HAP-1 (cell line): ENCODE measurements around the gene CPA1.
"Not testable (repeated sequence)": the region's sequence is repeated elsewhere in the genome, so short reads cannot be mapped to it uniquely, and the experiment has no call there.

Experiments used
- DNase-seq, 2 experiments: peaks; one replicate each; pipeline ENCODE4 v3.0.0-alpha.2; 2016 to 2020; ENCODE audit warnings: low spot score in 2 of 2
- H3K27me3 ChIP-seq: fragments of 250-450 bp; sonication (Bioruptor Pico); 2 replicates; pipeline ENCODE4 v1.5.1; 2020; ENCODE audit warnings: low read depth, mild to moderate bottlenecking, moderate library complexity
- H3K36me3 ChIP-seq: fragments of 250-450 bp; sonication (Bioruptor Pico); replicated peaks from 2 replicates; pipeline ENCODE4 v1.5.1; 2020; ENCODE audit warnings: mild to moderate bottlenecking
- H3K4me1 ChIP-seq: fragments of 250-450 bp; sonication (Bioruptor Pico); 2 replicates; pipeline ENCODE4 v1.5.1; 2020; ENCODE audit warnings: mild to moderate bottlenecking
- H3K4me3 ChIP-seq: fragments of 250-450 bp; sonication (Bioruptor Pico); 2 replicates; pipeline ENCODE4 v1.5.1; 2020; ENCODE audit warnings: mild to moderate bottlenecking, moderate library complexity
- H3K9me3 ChIP-seq: fragments of 250-450 bp; sonication (Bioruptor Pico); 2 replicates; pipeline ENCODE4 v1.5.1; 2020; ENCODE audit warnings: mild to moderate bottlenecking, moderate library complexity
- in situ Hi-C: fragments of 300-500 bp; cut with MboI; formaldehyde crosslinking; loops from 3 replicates; pipeline ENCODE4 v1.14.3; 2020; ENCODE audit warnings: low sequenced_read_pairs, inconsistent platforms, mixed read lengths

CPA1 gene

DNA sequence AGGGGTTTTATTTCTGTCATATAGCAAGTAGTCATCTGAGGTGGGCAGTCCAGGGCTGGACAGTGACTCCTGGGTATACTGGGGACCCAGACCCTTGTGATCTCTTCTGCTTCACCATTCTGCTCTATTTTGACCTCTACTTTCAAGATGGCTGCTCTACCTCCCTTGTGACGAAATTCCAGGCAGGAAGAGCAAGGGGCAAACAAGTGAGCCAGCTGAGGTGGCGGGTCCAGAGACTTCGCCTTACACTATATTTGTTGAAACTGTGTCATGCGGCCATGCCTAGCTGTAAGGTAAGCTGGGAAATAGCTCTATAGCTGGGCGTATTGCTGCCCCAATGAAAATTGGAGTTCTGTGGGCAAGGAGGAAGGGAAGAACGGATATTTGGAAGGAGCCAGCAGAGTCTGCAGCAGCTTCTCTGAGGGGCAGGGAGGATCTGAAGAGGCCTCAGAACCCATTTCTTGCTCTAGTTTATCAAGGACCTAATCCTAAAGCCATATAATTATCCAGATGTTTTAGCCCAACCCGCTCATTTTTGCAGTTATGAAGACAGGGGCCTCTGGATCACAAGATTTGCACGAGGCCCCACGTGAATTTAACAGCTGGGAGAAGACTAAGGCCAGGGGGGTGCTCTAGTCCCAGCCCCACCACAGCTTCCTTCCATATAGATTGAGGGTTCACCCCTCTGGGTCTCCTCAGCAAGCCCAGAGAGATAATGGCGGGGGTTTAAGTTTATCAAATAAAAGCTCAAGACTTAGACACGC lies 7.7 kb upstream of the CPA1 start:
- H3K4me3 ChIP-seq = no peak overlapping the region
- no peak for DNase-seq
- H3K4me1 ChIP-seq = peaks cover 6% of the 10 kb centered on the region
- no peaks in the 10 kb centered on the region for H3K27me3 ChIP-seq
- in situ Hi-C loops = no loop called here
- H3K36me3 ChIP-seq = no peaks in the 10 kb centered on the region
- no peaks in the 10 kb centered on the region for H3K9me3 ChIP-seq

DNA sequence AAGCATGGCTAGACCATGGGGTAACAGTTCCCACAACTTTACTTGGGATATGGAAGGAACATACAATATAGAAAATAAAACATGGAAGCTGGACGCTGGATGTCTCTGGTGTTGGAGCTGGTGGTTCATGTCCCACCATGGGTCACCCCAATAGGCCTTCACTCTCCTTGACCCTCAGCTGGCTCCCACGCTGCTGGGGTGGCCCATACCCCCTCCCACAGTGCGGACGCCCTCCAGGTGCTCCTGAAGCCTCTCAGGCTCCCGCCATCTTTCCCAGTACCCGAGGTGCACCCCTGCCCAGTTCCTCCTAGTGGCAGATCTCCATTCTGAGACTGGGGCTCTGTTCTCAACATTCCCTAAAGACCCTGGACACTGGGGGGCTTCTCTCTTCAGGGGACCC lies 5.8 kb upstream of the CPA1 start:
- no peaks in the 10 kb centered on the region for H3K36me3 ChIP-seq
- no peak for DNase-seq
- no peaks in the 10 kb centered on the region for H3K9me3 ChIP-seq
- no peaks in the 10 kb centered on the region for H3K27me3 ChIP-seq
- H3K4me1 ChIP-seq = peaks cover 6% of the 10 kb centered on the region
- in situ Hi-C loops = no loop called here
- no peak overlapping the region for H3K4me3 ChIP-seq

DNA sequence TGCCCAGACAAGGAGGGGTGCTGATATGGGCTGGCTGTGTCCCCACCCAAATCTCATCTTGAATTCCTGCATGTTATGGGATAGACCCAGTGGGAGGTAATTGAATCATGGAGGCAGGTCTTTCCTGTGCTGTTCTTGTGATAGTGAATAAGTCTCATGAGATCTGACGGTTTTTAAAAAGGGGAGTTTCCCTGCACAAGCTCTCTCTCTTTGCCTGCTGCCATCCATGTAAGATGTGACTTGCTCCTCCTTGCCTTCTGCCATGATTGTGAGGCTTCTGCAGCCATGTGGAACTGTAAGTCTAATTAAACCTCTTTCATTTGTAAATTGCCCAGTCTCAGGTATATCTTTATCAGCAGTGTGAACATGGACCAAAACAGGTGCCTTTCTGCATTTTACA lies 3.8 kb upstream of the CPA1 start:
- H3K9me3 ChIP-seq, DNase-seq, H3K4me1 ChIP-seq, H3K27me3 ChIP-seq, H3K4me3 ChIP-seq, H3K36me3 ChIP-seq, in situ Hi-C loops: not testable (repeated sequence)

DNA sequence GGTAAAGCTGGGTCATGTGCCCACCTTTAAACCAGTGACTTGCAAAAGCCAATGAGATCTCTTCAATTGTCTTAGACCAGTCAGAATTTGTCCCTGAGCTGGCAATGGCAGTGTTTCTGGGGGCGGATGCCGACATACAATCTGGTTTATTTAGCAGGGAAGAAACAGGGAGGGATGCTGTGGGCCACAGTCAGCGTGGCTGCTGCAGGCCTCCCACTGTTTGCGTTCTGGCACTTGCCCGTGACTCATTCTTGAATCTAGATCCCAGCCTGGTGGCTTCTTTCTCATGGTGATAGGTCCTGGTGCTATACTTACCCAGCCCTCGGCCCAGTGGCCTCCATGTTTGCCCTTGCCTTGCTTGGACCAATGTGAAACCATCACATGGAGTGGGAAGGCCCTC lies 3.1 kb upstream of the CPA1 start:
- Histone ChIP-seq H3K4me1 (peaks cover 6% of the 10 kb centered on the region), H3K27me3 (no peaks in the 10 kb centered on the region), H3K9me3 (no peaks in the 10 kb centered on the region), H3K36me3 (no peaks in the 10 kb centered on the region), H3K4me3 (no peak overlapping the region)
- in situ Hi-C loops = no loop called here
- DNase-seq = no peak

DNA sequence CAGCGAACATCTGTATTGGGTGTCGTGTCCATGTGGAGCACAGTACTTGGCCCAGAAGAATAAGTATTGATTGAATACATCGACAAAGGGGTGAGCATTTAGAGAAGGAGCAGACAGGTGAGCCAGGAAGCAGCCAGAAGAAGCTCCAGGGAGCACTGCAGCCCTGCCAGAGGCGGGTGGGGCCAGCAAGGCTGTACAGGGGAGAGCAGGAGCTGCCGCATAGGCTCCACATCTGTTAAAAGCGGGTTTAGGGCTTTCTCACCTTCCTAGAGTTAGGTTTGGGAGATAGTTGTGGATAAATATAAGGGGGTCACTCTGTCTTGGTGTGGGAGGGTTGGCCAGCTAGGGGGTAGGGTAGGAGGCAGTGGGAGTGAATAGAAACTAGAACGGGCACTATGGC lies 1.3 kb upstream of the CPA1 start:
- H3K4me1 ChIP-seq = no peaks in the 10 kb centered on the region
- DNase-seq = no peak
- H3K4me3 ChIP-seq = no peak overlapping the region
- H3K36me3 ChIP-seq = no peaks in the 10 kb centered on the region
- H3K9me3 ChIP-seq = no peaks in the 10 kb centered on the region
- H3K27me3 ChIP-seq = no peaks in the 10 kb centered on the region
- in situ Hi-C loops = no loop called here

DNA sequence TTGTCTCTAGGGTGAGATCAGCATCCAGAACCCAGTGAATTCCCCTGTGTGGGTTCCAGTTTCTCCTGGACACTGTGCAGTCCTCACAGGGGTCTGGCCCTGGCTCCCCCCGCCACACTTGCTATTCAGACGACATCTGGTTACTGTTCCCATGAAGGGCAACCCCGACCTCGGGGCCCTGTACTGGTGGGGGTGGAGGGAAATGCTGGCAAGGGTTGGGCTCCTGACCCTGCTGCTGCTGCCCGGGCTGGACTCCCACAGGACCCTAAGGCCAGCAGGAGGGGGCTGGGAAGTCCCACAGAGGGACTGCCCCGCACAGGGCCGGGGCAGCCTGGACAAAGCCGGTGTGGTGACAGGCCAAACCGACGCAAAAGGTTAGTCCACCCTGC lies 768 bp upstream of the CPA1 start:
- H3K9me3 ChIP-seq = no peaks in the 10 kb centered on the region

DNA sequence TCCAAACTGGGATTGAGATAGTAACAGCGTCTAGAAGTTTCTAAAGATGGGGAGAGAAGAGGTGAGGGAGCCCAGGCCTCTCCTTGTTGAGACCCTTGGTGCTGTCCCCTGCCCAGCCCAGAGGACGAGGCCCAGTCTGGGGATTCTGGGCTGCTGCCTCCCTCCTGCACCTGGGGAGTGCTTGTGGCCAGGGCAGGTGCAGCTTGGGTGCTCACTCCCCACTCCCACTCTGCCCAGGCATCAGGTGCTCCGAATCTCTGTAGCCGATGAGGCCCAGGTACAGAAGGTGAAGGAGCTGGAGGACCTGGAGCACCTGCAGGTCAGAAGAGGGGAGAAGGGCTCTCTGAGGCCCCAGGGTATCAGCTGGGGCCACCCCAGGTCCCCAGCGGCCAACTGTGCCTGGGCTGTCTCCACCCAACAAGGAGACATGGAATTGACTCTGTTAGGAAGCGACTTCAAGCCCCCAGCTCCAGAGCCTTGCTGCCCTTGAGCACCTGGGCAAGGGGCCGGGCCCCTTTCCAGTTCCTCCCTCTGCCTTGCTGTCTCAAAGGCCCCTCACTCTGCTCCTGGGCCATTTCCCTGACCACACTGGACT lies 664 bp downstream of the CPA1 start:
- in situ Hi-C loops = no loop called here

More for the DNA sequence above, 768 bp upstream of the CPA1 start:
- H3K27me3 ChIP-seq = no peaks in the 10 kb centered on the region
- in situ Hi-C loops = no loop called here
- H3K4me3 ChIP-seq = no peak overlapping the region
- DNase-seq = no peak
- H3K4me1 ChIP-seq = no peaks in the 10 kb centered on the region
- H3K36me3 ChIP-seq = no peaks in the 10 kb centered on the region

DNA sequence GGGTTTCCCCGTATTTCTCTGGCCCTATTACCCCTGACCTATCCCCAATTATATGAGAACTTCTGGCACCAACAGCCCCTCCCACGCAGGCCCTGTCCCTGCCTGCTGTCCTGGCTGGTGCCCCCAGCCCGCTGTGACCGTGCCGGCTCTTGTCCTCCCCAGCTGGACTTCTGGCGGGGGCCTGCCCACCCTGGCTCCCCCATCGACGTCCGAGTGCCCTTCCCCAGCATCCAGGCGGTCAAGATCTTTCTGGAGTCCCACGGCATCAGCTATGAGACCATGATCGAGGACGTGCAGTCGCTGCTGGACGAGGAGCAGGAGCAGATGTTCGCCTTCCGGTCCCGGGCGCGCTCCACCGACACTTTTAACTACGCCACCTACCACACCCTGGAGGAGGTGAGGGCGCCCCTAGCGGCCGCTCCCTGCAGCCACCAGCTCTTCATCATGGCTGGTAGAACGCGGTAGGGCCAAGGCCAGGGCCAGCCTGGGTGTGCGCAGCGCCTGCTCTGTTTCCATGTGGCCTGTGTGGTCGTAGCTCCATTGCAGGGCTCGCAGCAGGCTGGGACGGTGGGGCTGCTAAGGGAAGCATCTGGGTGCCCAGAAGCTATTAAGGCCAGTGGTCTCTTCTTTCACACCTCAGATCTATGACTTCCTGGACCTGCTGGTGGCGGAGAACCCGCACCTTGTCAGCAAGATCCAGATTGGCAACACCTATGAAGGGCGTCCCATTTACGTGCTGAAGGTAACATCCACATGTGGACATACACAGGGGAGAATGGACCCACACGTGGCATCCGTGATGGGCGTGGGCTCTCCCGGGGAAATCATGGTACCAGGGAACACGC lies 1.4 kb downstream of the CPA1 start:
- H3K9me3 ChIP-seq = no peaks in the 10 kb centered on the region
- H3K4me1 ChIP-seq = no peaks in the 10 kb centered on the region
- H3K36me3 ChIP-seq = no peaks in the 10 kb centered on the region
- no peak overlapping the region for H3K4me3 ChIP-seq
- H3K27me3 ChIP-seq = no peaks in the 10 kb centered on the region
- no peak for DNase-seq
- in situ Hi-C loops = no loop called here

More for the DNA sequence above, 664 bp downstream of the CPA1 start:
- no peak overlapping the region for H3K4me3 ChIP-seq
- no peaks in the 10 kb centered on the region for H3K4me1 ChIP-seq
- no peaks in the 10 kb centered on the region for H3K36me3 ChIP-seq
- DNase-seq = no peak
- no peaks in the 10 kb centered on the region for H3K27me3 ChIP-seq
- no peaks in the 10 kb centered on the region for H3K9me3 ChIP-seq

DNA sequence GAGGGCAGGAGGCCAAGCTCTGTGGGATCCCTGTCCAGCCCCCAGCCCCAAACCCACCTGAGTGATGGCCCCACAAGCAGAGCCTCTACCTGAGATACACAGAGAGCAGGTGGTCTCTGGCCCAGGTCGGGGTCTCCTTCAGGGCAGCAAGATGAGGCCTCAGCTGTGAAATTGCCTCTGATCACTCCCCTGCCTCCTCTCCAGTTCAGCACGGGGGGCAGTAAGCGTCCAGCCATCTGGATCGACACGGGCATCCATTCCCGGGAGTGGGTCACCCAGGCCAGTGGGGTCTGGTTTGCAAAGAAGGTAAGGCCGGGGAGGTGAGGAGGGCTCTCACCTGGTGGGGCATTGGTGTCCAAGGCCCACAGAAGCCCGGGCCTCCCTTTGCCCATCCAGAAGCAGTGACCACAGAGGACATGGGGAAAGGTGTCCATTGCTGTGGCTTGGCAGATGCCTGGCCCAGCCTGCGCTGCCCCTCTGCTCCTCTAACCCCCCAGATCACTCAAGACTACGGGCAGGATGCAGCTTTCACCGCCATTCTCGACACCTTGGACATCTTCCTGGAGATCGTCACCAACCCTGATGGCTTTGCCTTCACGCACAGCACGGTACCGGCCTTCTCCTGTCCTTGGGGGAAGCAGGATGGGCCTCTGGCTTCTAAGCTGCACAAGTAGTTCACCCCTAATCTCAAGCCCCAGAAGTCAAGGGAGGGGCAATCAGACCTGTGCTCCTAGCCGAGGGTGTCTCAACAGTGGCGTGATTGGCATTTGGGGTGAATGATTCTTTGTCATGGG lies 3.1 kb downstream of the CPA1 start:
- in situ Hi-C loops = no loop called here
- no peak for DNase-seq
- no peak overlapping the region for H3K4me3 ChIP-seq

DNA sequence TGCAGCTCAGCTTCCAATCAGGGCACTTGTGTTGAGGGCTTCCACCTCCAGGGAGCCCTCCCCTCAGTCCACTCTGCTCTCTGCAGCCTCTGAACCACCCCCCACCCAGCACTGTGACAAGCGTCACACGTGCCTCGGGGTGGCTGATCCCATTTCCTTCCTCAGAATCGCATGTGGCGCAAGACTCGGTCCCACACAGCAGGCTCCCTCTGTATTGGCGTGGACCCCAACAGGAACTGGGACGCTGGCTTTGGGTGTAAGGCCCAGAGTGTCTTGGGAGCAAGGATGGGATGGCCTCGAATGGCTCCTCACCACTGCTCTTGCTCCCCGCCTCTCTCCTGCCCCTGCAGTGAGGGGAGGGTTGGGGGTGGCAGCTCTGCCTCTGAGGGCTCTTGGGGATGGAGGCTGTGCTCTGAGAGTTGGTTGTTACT lies 4.1 kb downstream of the CPA1 start:
- Histone ChIP-seq H3K27me3 (no peaks in the 10 kb centered on the region), H3K36me3 (no peaks in the 10 kb centered on the region), H3K4me3 (no peak overlapping the region), H3K9me3 (no peaks in the 10 kb centered on the region), H3K4me1 (no peaks in the 10 kb centered on the region)
- in situ Hi-C loops = no loop called here
- no peak for DNase-seq

More for the DNA sequence above, 3.1 kb downstream of the CPA1 start:
- Histone ChIP-seq H3K9me3 (no peaks in the 10 kb centered on the region), H3K4me1 (no peaks in the 10 kb centered on the region), H3K36me3 (no peaks in the 10 kb centered on the region), H3K27me3 (no peaks in the 10 kb centered on the region)

DNA sequence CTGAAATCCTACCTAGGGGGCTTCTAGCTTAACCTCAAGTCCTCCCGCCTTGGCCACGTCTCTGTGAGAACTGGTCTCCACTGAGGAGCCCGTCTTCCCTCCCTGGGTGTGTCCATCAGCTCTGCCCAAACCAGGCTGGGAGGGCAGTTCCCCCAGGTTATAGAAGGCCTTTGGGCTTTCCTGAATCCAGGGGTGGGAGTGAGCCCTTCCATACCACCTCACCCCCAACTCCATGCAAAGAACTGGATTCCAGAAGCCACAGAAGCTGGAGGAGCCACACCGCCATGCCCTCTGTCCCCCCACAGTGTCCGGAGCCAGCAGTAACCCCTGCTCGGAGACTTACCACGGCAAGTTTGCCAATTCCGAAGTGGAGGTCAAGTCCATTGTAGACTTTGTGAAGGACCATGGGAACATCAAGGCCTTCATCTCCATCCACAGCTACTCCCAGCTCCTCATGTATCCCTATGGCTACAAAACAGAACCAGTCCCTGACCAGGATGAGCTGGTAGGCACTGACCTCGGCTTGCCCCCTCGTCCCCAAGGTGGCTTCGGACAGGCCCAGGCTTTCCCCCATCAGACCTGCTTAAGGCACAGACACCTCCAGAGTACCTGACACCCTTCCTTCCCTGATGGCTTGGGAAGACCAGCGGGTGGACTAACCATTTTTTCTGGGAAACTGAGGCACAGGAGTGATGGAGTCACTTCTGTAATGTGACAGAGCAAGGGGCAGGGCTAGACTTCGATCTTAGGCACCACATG lies 4.7 kb downstream of the CPA1 start:
- in situ Hi-C loops = no loop called here
- H3K9me3 ChIP-seq = no peaks in the 10 kb centered on the region
- DNase-seq = no peak
- no peak overlapping the region for H3K4me3 ChIP-seq
- H3K27me3 ChIP-seq = no peaks in the 10 kb centered on the region
- no peaks in the 10 kb centered on the region for H3K36me3 ChIP-seq
- no peaks in the 10 kb centered on the region for H3K4me1 ChIP-seq

DNA sequence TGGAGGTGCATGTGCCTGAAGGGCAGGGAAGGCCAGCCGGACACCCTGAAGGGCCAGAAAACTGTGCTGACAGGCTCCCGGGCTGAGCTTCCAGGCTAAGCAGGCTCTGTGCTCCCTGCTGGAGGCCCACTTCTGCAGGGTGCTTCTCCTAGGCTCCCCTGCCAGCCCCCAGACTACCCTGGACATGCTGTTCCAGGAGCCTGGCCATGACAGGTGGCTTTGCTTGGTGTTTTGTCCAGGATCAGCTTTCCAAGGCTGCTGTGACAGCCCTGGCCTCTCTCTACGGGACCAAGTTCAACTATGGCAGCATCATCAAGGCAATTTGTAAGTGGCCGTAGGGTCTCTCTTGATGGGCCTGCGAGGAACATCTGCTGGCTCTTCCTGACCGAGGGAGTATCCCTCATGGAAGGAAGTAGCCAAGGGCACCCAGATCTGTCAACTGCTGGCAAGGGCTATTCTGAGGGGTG lies 5.3 kb downstream of the CPA1 start:
- in situ Hi-C loops = no loop called here
- no peaks in the 10 kb centered on the region for H3K27me3 ChIP-seq

DNA sequence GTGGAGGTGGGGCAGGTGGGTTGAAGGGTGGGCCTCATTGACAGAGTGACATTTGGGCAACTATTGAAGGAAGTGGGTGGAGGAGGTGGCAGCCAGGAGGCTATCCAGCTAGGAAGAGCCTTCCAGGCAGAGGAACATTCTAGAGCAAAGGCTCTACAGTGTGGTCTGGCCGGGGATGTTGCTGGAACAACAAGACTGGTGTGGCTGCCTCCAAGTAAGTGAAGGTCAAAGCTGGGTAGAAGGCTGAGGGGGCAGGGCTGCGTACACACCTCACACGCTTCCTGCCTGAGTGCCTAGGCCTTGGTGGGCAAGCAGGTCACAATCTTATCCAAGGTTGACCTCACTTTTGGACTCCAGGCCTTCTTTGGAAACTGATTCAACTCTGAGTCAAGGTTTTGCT lies 6.6 kb downstream of the CPA1 start:
- in situ Hi-C loops = no loop called here
- Histone ChIP-seq H3K27me3 (no peaks in the 10 kb centered on the region), H3K36me3 (no peaks in the 10 kb centered on the region), H3K9me3 (no peaks in the 10 kb centered on the region), H3K4me3 (no peak overlapping the region), H3K4me1 (no peaks in the 10 kb centered on the region)
- DNase-seq = no peak

More for the DNA sequence above, 5.3 kb downstream of the CPA1 start:
- Histone ChIP-seq H3K4me1 (no peaks in the 10 kb centered on the region), H3K36me3 (no peaks in the 10 kb centered on the region), H3K9me3 (no peaks in the 10 kb centered on the region), H3K4me3 (no peak overlapping the region)
- no peak for DNase-seq
